ENCODE measurements around the gene GABRB2. TPM values are rescaled to one million over a fixed set of nuclear protein-coding genes. Genes with fewer than 3 reads are reported as not detected.

The GABRB2 gene
- total RNA-seq, 1 experiment from 2014 or later: not detected

DNA sequence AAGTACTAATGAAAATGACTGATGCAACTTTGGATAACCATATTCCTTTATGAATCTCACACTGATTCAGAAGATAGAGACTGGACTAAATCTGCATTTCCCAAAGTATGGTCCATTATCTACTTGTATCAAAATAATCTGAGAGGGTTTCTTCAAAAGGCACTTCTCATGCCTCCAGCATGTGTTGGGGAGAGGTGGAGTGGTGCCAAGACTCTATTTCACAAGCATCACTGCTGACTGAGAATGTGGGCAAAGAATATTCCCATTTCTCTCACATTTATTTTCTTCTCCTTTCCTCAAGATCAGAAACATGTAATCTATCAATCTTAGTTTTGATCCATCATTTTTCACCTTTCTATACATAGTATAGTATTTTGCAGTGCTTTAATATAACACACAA is 135.4 kb downstream of the GABRB2 start:
- H3K9me3 Mint-ChIP-seq (ENCODE audit: unreplicated experiment): no peaks in the 10 kb centered on the region
- H3K4me3 ChIP-seq (ENCODE audit: low read depth, low read length): no peak overlapping the region
- H3K27ac Mint-ChIP-seq (ENCODE audit: unreplicated experiment): no peak overlapping the region
- peaks cover 14% of the 10 kb centered on the region; the same call in 1 of the 2 replicates for H3K4me1 ChIP-seq
- H3K36me3 ChIP-seq (ENCODE audit: control insufficient read depth, insufficient read depth, low read length): no peaks in the 10 kb centered on the region
- peaks cover 11% of the 10 kb centered on the region for H3K4me1 Mint-ChIP-seq (ENCODE audit: low read depth, unreplicated experiment)
- BruUV-seq (replicated peaks): no TSS peak
- H3K27me3 Mint-ChIP-seq (ENCODE audit: insufficient read depth, unreplicated experiment): no peaks in the 10 kb centered on the region
- POLR2A ChIA-PET: no interaction called here
- DNase-seq: no peak
- no peak overlapping the region for H3K4me3 Mint-ChIP-seq (ENCODE audit: unreplicated experiment)
- H3K27me3 ChIP-seq (replicated peaks; ENCODE audit: control insufficient read depth, insufficient read depth, low read length): no peaks in the 10 kb centered on the region
- H3K36me3 Mint-ChIP-seq (ENCODE audit: insufficient read depth, unreplicated experiment): no peaks in the 10 kb centered on the region
- CTCF ChIA-PET: no interaction called here
- intact Hi-C loops (cut with micrococcal nuclease; ENCODE audit: unreplicated experiment): no loop called here
- TF ChIP-seq CTCF (IDR thresholded peaks at IDR 0.05; ENCODE audit: insufficient read depth in 1 of 2, low read depth in 1 of 2, low read length in 1 of 2, severe bottlenecking in 1 of 2, unreplicated experiment in 1 of 2): no peak
- H3K9me3 ChIP-seq: no peaks in the 10 kb centered on the region

DNA sequence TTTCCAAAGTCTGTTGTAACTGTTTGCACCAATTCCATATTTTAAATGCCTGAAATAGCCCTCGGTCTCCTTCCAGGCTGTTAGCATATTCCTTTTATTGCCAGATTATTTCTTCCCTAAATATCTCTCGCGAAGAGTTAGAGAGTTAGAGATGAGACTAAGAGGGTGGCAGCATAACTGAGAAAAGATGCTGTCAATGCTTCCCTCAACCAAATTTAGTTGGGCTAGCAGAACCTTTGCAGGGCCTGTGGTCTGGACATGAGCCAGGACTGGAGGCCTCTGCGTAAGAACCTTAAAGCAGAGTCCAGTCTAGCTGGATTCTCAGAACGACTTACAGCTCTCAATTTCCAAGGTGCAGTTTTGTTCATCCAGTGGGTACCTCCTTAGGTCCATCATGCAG is 135.9 kb downstream of the GABRB2 start:
- intact Hi-C loops (cut with micrococcal nuclease; ENCODE audit: unreplicated experiment): no loop called here
- Mint-ChIP-seq H3K4me1 (ENCODE audit: low read depth, unreplicated experiment) (peaks cover 11% of the 10 kb centered on the region), H3K4me3 (ENCODE audit: unreplicated experiment) (no peak overlapping the region), H3K27me3 (ENCODE audit: insufficient read depth, unreplicated experiment) (no peaks in the 10 kb centered on the region), H3K27ac (ENCODE audit: unreplicated experiment) (no peak overlapping the region), H3K36me3 (ENCODE audit: insufficient read depth, unreplicated experiment) (no peaks in the 10 kb centered on the region), H3K9me3 (ENCODE audit: unreplicated experiment) (no peaks in the 10 kb centered on the region)
- no peaks in the 10 kb centered on the region for H3K27me3 ChIP-seq (replicated peaks; ENCODE audit: control insufficient read depth, insufficient read depth, low read length)
- ChIA-PET CTCF (no interaction called here), POLR2A (no interaction called here)
- no TSS peak for BruUV-seq (replicated peaks)
- H3K4me1 ChIP-seq: peaks cover 16% of the 10 kb centered on the region; the same call in 1 of the 2 replicates
- no peaks in the 10 kb centered on the region for H3K36me3 ChIP-seq (ENCODE audit: control insufficient read depth, insufficient read depth, low read length)
- no peak for TF ChIP-seq CTCF (IDR thresholded peaks at IDR 0.05; ENCODE audit: insufficient read depth in 1 of 2, low read depth in 1 of 2, low read length in 1 of 2, severe bottlenecking in 1 of 2, unreplicated experiment in 1 of 2)
- no peak overlapping the region for H3K4me3 ChIP-seq (ENCODE audit: low read depth, low read length)
- H3K9me3 ChIP-seq: no peaks in the 10 kb centered on the region
- DNase-seq: no peak

GRCh38 chr5:161409471-161409870 is 137.1 kb downstream of the GABRB2 start:
- Histone ChIP-seq H3K36me3 (ENCODE audit: control insufficient read depth, insufficient read depth, low read length) (no peaks in the 10 kb centered on the region), H3K4me1 (peaks cover 16% of the 10 kb centered on the region; the same call in 1 of the 2 replicates), H3K4me3 (ENCODE audit: low read depth, low read length) (no peak overlapping the region), H3K9me3 (no peaks in the 10 kb centered on the region), H3K27me3 (replicated peaks; ENCODE audit: control insufficient read depth, insufficient read depth, low read length) (no peaks in the 10 kb centered on the region)
- intact Hi-C loops (cut with micrococcal nuclease; ENCODE audit: unreplicated experiment): no loop called here
- Mint-ChIP-seq H3K27ac (ENCODE audit: unreplicated experiment) (no peak overlapping the region), H3K4me3 (ENCODE audit: unreplicated experiment) (no peak overlapping the region), H3K4me1 (ENCODE audit: low read depth, unreplicated experiment) (peaks cover 11% of the 10 kb centered on the region), H3K36me3 (ENCODE audit: insufficient read depth, unreplicated experiment) (no peaks in the 10 kb centered on the region), H3K9me3 (ENCODE audit: unreplicated experiment) (no peaks in the 10 kb centered on the region), H3K27me3 (ENCODE audit: insufficient read depth, unreplicated experiment) (no peaks in the 10 kb centered on the region)
- ChIA-PET CTCF (no interaction called here), POLR2A (no interaction called here)
- BruUV-seq (replicated peaks): no TSS peak
- DNase-seq: no peak
- TF ChIP-seq CTCF (IDR thresholded peaks at IDR 0.05; ENCODE audit: insufficient read depth in 1 of 2, low read depth in 1 of 2, low read length in 1 of 2, severe bottlenecking in 1 of 2, unreplicated experiment in 1 of 2): no peak

Measured in Caco-2 (cell line).